Astrocyte (in vitro differentiated cells and primary cell): Measurements from ENCODE around the gene RIPOR2. TPM values are rescaled to one million over a fixed set of nuclear protein-coding genes. Genes with fewer than 3 reads are reported as not detected.

Experiments used
- DNase-seq: peaks from one replicate; pipeline ENCODE4 v3.0.0-alpha.2; 2010; ENCODE audit warnings: low read depth
- FAIRE-seq: peaks from 2 replicates; lab custom pipeline; 2011; peaks lifted over from hg19 to GRCh38; lab: Jason Lieb, UNC
- H2AFZ ChIP-seq: 2 replicates; pipeline ENCODE4 v1.6.0; 2012; ENCODE audit warnings: low read depth, low read length, inconsistent platforms
- H3K27ac ChIP-seq: 2 replicates; pipeline ENCODE4 v1.5.1; 2011; ENCODE audit warnings: low read depth, low read length, inconsistent platforms
- H3K27me3 ChIP-seq: 2 replicates; pipeline ENCODE4 v1.6.0; 2011; ENCODE audit warnings: low read length, inconsistent platforms; ENCODE audit not compliant: insufficient read depth
- H3K36me3 ChIP-seq: 2 replicates; pipeline ENCODE4 v1.5.1; 2011; ENCODE audit warnings: low read length, inconsistent platforms; ENCODE audit not compliant: insufficient read depth
- H3K4me1 ChIP-seq: 2 replicates; pipeline ENCODE4 v1.5.1; 2011; ENCODE audit warnings: low read length, inconsistent platforms; ENCODE audit not compliant: insufficient read depth
- H3K4me2 ChIP-seq: 2 replicates; pipeline ENCODE4 v1.6.0; 2012; ENCODE audit warnings: low read length, inconsistent platforms
- H3K4me3 ChIP-seq: 2 replicates; pipeline ENCODE4 v1.5.1; 2011; ENCODE audit warnings: low read depth, mild to moderate bottlenecking, low read length, inconsistent platforms; ENCODE audit not compliant: insufficient read depth
- H3K79me2 ChIP-seq: 2 replicates; pipeline ENCODE4 v1.6.0; 2012; ENCODE audit warnings: mild to moderate bottlenecking, low read length, inconsistent platforms; ENCODE audit not compliant: insufficient read depth
- H3K9ac ChIP-seq: 2 replicates; pipeline ENCODE4 v1.6.0; 2012; ENCODE audit warnings: mild to moderate bottlenecking, low read length, inconsistent platforms
- H3K9me3 ChIP-seq: 2 replicates; pipeline ENCODE4 v1.5.1; 2012; ENCODE audit warnings: low read depth, mild to moderate bottlenecking, low read length, inconsistent platforms; ENCODE audit not compliant: insufficient read depth
- H4K20me1 ChIP-seq: 2 replicates; pipeline ENCODE4 v1.6.0; 2012; ENCODE audit warnings: low read length, inconsistent platforms; ENCODE audit not compliant: insufficient read depth
- H3K27ac Mint-ChIP-seq: one replicate; pipeline ENCODE4 v1.8.0; 2021; ENCODE audit warnings: mild to moderate bottlenecking, mixed read lengths; ENCODE audit not compliant: unreplicated experiment
- H3K27me3 Mint-ChIP-seq: one replicate; pipeline ENCODE4 v1.8.0; 2021; ENCODE audit warnings: low read depth, mixed read lengths; ENCODE audit not compliant: unreplicated experiment
- H3K36me3 Mint-ChIP-seq: one replicate; pipeline ENCODE4 v1.8.0; 2021; ENCODE audit warnings: low read depth, mixed read lengths; ENCODE audit not compliant: unreplicated experiment
- H3K4me1 Mint-ChIP-seq: one replicate; pipeline ENCODE4 v1.8.0; 2021; ENCODE audit warnings: low read depth, mixed read lengths; ENCODE audit not compliant: unreplicated experiment
- H3K4me3 Mint-ChIP-seq: one replicate; pipeline ENCODE4 v1.8.0; 2021; ENCODE audit warnings: mild to moderate bottlenecking, moderate library complexity, mixed read lengths; ENCODE audit not compliant: unreplicated experiment
- H3K9me3 Mint-ChIP-seq: one replicate; pipeline ENCODE4 v1.8.0; 2021; ENCODE audit warnings: mild to moderate bottlenecking, mixed read lengths; ENCODE audit not compliant: unreplicated experiment
- EZH2 ChIP-seq: IDR thresholded peaks from 2 replicates; pipeline ENCODE4 v1.6.1; 2012; ENCODE audit warnings: mild to moderate bottlenecking, low read length, inconsistent platforms; ENCODE audit not compliant: insufficient read depth
- total RNA-seq: library from RNA; stranded (reverse); gene quantifications from 2 replicates; pipeline ENCODE4 v1.2.1, GENCODE V29; 2021
- TF ChIP-seq, protein P1 (sequence below): IDR thresholded peaks from 2 replicates; pipeline ENCODE4 v1.5.1; 2011; ENCODE audit warnings: low read depth, mild to moderate bottlenecking, inconsistent platforms, low read length, moderate library complexity; ENCODE audit not compliant: insufficient read depth

The RIPOR2 gene
- total RNA-seq, 1 donor from 2014 or later, result 0.95 TPM

DNA sequence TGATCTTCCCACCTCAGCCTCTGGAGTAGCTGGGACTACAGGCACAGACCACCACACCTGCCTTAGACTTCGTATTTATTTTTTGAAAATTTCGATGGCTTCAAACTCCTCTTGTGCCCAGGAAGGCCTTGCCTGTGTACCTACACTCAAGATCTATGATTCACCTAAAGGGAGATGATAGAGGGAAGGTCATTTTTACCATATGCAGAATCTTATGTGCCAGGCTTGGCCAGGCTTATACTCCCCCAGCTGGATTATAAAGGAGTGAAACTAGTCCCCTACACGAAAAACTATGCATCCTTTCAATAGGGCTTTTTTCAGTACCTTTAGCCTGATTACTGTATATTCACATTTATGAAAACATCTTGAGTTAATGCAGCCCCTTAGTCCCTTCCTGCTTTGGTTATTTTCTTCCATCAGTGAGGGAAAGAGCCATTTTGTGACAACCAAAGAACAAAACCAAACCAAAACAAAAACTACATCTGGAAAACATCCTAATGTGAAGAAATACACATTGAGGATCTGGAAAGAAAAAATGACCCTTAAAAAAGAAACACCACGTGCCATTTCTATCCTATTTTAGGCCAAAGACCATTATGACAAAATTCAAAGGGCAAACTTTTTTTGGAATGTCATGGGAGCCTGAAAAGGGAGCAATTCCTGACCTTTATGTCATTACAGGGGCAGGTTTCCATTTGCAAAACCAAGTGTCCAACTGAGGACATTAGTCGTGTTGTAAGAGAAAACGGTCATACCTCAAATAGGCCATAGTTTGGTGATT lies 34.7 kb downstream of the RIPOR2 start:
- Histone ChIP-seq H4K20me1 (no peaks in the 10 kb centered on the region), H3K79me2 (no peaks in the 10 kb centered on the region), H3K27ac (no peak overlapping the region), H3K4me3 (no peak overlapping the region), H3K9ac (no peak overlapping the region), H3K27me3 (no peaks in the 10 kb centered on the region), H3K4me1 (peaks cover 8% of the 10 kb centered on the region), H2AFZ (no peak overlapping the region), H3K4me2 (no peak overlapping the region), H3K9me3 (no peaks in the 10 kb centered on the region), H3K36me3 (no peaks in the 10 kb centered on the region)
- Mint-ChIP-seq H3K27me3 (peaks cover 3% of the 10 kb centered on the region), H3K4me3 (no peak overlapping the region), H3K27ac (no peak overlapping the region), H3K36me3 (no peaks in the 10 kb centered on the region), H3K4me1 (peaks cover 3% of the 10 kb centered on the region), H3K9me3 (peaks cover 3% of the 10 kb centered on the region)
- no peak for FAIRE-seq
- no peak for TF ChIP-seq EZH2
- TF ChIP-seq, protein P1, sequence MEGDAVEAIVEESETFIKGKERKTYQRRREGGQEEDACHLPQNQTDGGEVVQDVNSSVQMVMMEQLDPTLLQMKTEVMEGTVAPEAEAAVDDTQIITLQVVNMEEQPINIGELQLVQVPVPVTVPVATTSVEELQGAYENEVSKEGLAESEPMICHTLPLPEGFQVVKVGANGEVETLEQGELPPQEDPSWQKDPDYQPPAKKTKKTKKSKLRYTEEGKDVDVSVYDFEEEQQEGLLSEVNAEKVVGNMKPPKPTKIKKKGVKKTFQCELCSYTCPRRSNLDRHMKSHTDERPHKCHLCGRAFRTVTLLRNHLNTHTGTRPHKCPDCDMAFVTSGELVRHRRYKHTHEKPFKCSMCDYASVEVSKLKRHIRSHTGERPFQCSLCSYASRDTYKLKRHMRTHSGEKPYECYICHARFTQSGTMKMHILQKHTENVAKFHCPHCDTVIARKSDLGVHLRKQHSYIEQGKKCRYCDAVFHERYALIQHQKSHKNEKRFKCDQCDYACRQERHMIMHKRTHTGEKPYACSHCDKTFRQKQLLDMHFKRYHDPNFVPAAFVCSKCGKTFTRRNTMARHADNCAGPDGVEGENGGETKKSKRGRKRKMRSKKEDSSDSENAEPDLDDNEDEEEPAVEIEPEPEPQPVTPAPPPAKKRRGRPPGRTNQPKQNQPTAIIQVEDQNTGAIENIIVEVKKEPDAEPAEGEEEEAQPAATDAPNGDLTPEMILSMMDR, result no peak
- no peak for DNase-seq

DNA sequence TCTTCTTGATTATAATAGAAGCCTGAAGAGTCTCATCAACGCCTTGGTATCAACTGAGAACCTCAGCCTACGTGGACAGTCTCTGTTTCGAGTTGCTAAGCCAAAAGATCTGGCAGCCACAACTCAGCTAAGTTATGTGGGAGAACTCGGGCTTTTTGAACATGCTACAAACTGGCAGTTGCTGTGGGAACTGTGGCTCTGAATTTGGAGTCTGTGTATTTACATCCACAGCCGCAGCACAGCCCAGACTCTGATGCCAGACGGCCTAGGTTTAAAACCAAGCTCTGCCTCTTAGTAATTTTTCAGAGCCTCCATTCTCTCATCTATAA lies 35.8 kb downstream of the RIPOR2 start:
- no peaks in the 10 kb centered on the region for H4K20me1 ChIP-seq
- no peaks in the 10 kb centered on the region for H3K79me2 ChIP-seq
- peak overlapping the region; percentile 36 for H3K4me2 ChIP-seq
- no peak for TF ChIP-seq EZH2
- TF ChIP-seq, protein P1, result no peak
- Mint-ChIP-seq H3K36me3 (no peaks in the 10 kb centered on the region), H3K27ac (no peak overlapping the region), H3K9me3 (peaks cover 3% of the 10 kb centered on the region), H3K4me3 (no peak overlapping the region), H3K27me3 (no peaks in the 10 kb centered on the region), H3K4me1 (peaks cover 3% of the 10 kb centered on the region)
- H3K4me3 ChIP-seq, result no peak overlapping the region
- H3K4me1 ChIP-seq, result peaks cover 8% of the 10 kb centered on the region
- FAIRE-seq (no peak), DNase-seq (peak; percentile 52)
- H3K9me3 ChIP-seq, result no peaks in the 10 kb centered on the region
- H3K27me3 ChIP-seq, result no peaks in the 10 kb centered on the region
- no peak overlapping the region for H3K27ac ChIP-seq
- no peaks in the 10 kb centered on the region for H3K36me3 ChIP-seq
- peak overlapping the region; percentile 6 for H3K9ac ChIP-seq
- peak overlapping the region; percentile 55 for H2AFZ ChIP-seq
